Measurements from ENCODE around the gene BIK.

BIK gene

GRCh38 chr22:43171019-43171491, 60.5 kb downstream of the BIK start:
- Histone ChIP-seq H3K4me3 (ENCODE audit: low read length) (peak overlapping the region; percentile 59), H3K9ac (ENCODE audit: low read length) (peak overlapping the region; percentile 45), H3K27me3 (ENCODE audit: control insufficient read depth, insufficient read depth, low read length) (no peaks in the 10 kb centered on the region), H3K4me1 (ENCODE audit: control insufficient read depth, insufficient read depth, low read length) (no peaks in the 10 kb centered on the region), H3K36me3 (ENCODE audit: control insufficient read depth, insufficient read depth, low read length) (peaks cover 31% of the 10 kb centered on the region), H3K27ac (ENCODE audit: low read depth, low read length) (no peak overlapping the region)

- H3K36me3 ChIP-seq (ENCODE audit: control insufficient read depth, insufficient read depth, low read length): peaks cover 31% of the 10 kb centered on the region
- H3K4me3 ChIP-seq (ENCODE audit: low read length): peak overlapping the region; percentile 59
- no peak overlapping the region for H3K27ac ChIP-seq (ENCODE audit: low read depth, low read length)
- H3K27me3 ChIP-seq (ENCODE audit: control insufficient read depth, insufficient read depth, low read length): no peaks in the 10 kb centered on the region
- H3K4me1 ChIP-seq (ENCODE audit: control insufficient read depth, insufficient read depth, low read length): no peaks in the 10 kb centered on the region
- H3K9ac ChIP-seq (ENCODE audit: low read length): peak overlapping the region; percentile 45
Observed at GRCh38 chr22:43171607-43172006, 61.1 kb downstream of the BIK start.

GRCh38 chr22:43172191-43172590, 61.6 kb downstream of the BIK start:
- no peak overlapping the region for H3K9ac ChIP-seq (ENCODE audit: low read length)
- peaks cover 33% of the 10 kb centered on the region for H3K36me3 ChIP-seq (ENCODE audit: control insufficient read depth, insufficient read depth, low read length)
- H3K4me3 ChIP-seq (ENCODE audit: low read length): no peak overlapping the region
- no peaks in the 10 kb centered on the region for H3K27me3 ChIP-seq (ENCODE audit: control insufficient read depth, insufficient read depth, low read length)
- no peak overlapping the region for H3K27ac ChIP-seq (ENCODE audit: low read depth, low read length)
- no peaks in the 10 kb centered on the region for H3K4me1 ChIP-seq (ENCODE audit: control insufficient read depth, insufficient read depth, low read length)

GRCh38 chr22:43173566-43173965, 63.0 kb downstream of the BIK start:
- Histone ChIP-seq H3K27me3 (ENCODE audit: control insufficient read depth, insufficient read depth, low read length) (no peaks in the 10 kb centered on the region), H3K9ac (ENCODE audit: low read length) (no peak overlapping the region), H3K36me3 (ENCODE audit: control insufficient read depth, insufficient read depth, low read length) (peaks cover 27% of the 10 kb centered on the region)

GRCh38 chr22:43173976-43174720, 63.6 kb downstream of the BIK start:
- Histone ChIP-seq H3K36me3 (ENCODE audit: control insufficient read depth, insufficient read depth, low read length) (peaks cover 29% of the 10 kb centered on the region), H3K4me1 (ENCODE audit: control insufficient read depth, insufficient read depth, low read length) (no peaks in the 10 kb centered on the region), H3K27ac (ENCODE audit: low read depth, low read length) (no peak overlapping the region), H3K9ac (ENCODE audit: low read length) (no peak overlapping the region), H3K4me3 (ENCODE audit: low read length) (no peak overlapping the region), H3K27me3 (ENCODE audit: control insufficient read depth, insufficient read depth, low read length) (no peaks in the 10 kb centered on the region)

More at GRCh38 chr22:43173566-43173965, 63.0 kb downstream of the BIK start:
- H3K27ac ChIP-seq (ENCODE audit: low read depth, low read length): no peak overlapping the region
- H3K4me3 ChIP-seq (ENCODE audit: low read length): no peak overlapping the region
- no peaks in the 10 kb centered on the region for H3K4me1 ChIP-seq (ENCODE audit: control insufficient read depth, insufficient read depth, low read length)

- H3K36me3 ChIP-seq (ENCODE audit: control insufficient read depth, insufficient read depth, low read length): peaks cover 29% of the 10 kb centered on the region
- no peaks in the 10 kb centered on the region for H3K4me1 ChIP-seq (ENCODE audit: control insufficient read depth, insufficient read depth, low read length)
Observed at GRCh38 chr22:43174941-43175531, 64.5 kb downstream of the BIK start.

DNA sequence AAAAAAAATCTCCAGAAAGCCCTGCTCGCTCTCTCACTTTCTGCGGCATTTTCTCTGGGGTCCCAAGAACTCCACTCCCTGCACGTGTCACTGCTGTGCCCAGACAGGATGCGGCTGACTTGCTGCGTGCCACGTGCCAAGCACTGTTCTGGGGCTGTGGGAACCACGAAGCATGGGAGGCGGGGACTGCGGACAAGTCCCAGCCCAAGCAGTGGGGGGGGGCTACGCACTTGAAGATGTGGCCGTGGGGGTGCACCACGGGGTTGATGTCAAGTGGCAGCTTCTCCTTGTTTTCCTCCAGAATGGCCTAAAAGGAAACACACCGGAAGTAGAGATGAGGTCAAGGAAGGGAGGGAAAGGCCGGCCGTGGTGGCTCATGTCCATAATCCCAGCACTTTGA, 65.5 kb downstream of the BIK start:
- H3K36me3 ChIP-seq (ENCODE audit: control insufficient read depth, insufficient read depth, low read length): peaks cover 25% of the 10 kb centered on the region
- H3K4me1 ChIP-seq (ENCODE audit: control insufficient read depth, insufficient read depth, low read length): no peaks in the 10 kb centered on the region
- H3K27ac ChIP-seq (ENCODE audit: low read depth, low read length): no peak overlapping the region
- H3K9ac ChIP-seq (ENCODE audit: low read length): no peak overlapping the region
- no peak overlapping the region for H3K4me3 ChIP-seq (ENCODE audit: low read length)
- no peaks in the 10 kb centered on the region for H3K27me3 ChIP-seq (ENCODE audit: control insufficient read depth, insufficient read depth, low read length)

More at GRCh38 chr22:43174941-43175531, 64.5 kb downstream of the BIK start:
- H3K9ac ChIP-seq (ENCODE audit: low read length): no peak overlapping the region
- H3K27me3 ChIP-seq (ENCODE audit: control insufficient read depth, insufficient read depth, low read length): no peaks in the 10 kb centered on the region
- H3K27ac ChIP-seq (ENCODE audit: low read depth, low read length): no peak overlapping the region
- H3K4me3 ChIP-seq (ENCODE audit: low read length): no peak overlapping the region

- Histone ChIP-seq H3K4me3 (ENCODE audit: low read length) (no peak overlapping the region), H3K27me3 (ENCODE audit: control insufficient read depth, insufficient read depth, low read length) (no peaks in the 10 kb centered on the region), H3K9ac (ENCODE audit: low read length) (no peak overlapping the region), H3K36me3 (ENCODE audit: control insufficient read depth, insufficient read depth, low read length) (peaks cover 18% of the 10 kb centered on the region), H3K27ac (ENCODE audit: low read depth, low read length) (no peak overlapping the region), H3K4me1 (ENCODE audit: control insufficient read depth, insufficient read depth, low read length) (no peaks in the 10 kb centered on the region)
Observed at GRCh38 chr22:43177479-43177878, 66.9 kb downstream of the BIK start.
